BLaER1 (cell line): ENCODE measurements around the gene LAMC2.

Experiments
- H3K27ac ChIP-seq: shearing (Covaris generic); formaldehyde crosslinking; 2 replicates; pipeline ENCODE4 v1.8.1; 2022
- H3K27me3 ChIP-seq: shearing (Covaris generic); formaldehyde crosslinking; 2 replicates; pipeline ENCODE4 v1.8.1; 2022
- H3K36me3 ChIP-seq: shearing (Covaris generic); formaldehyde crosslinking; 2 replicates; pipeline ENCODE4 v1.8.1; 2022
- H3K4me1 ChIP-seq: shearing (Covaris generic); formaldehyde crosslinking; 2 replicates; pipeline ENCODE4 v1.8.1; 2022
- H3K4me2 ChIP-seq: shearing (Covaris generic); formaldehyde crosslinking; 2 replicates; pipeline ENCODE4 v1.8.1; 2022
- H3K4me3 ChIP-seq: shearing (Covaris generic); formaldehyde crosslinking; 2 replicates; pipeline ENCODE4 v1.8.1; 2022
- H3K9ac ChIP-seq: shearing (Covaris generic); formaldehyde crosslinking; 2 replicates; pipeline ENCODE4 v1.8.1; 2022
- H3K9me3 ChIP-seq: shearing (Covaris generic); formaldehyde crosslinking; 2 replicates; pipeline ENCODE4 v1.8.1; 2022
- H4K20me1 ChIP-seq: shearing (Covaris generic); formaldehyde crosslinking; 2 replicates; pipeline ENCODE4 v1.8.1; 2022
- Cebpa-rat ChIP-seq: shearing (Covaris generic); IDR thresholded peaks from 2 replicates; pipeline ENCODE4 v1.8.1; 2022

The LAMC2 gene

DNA sequence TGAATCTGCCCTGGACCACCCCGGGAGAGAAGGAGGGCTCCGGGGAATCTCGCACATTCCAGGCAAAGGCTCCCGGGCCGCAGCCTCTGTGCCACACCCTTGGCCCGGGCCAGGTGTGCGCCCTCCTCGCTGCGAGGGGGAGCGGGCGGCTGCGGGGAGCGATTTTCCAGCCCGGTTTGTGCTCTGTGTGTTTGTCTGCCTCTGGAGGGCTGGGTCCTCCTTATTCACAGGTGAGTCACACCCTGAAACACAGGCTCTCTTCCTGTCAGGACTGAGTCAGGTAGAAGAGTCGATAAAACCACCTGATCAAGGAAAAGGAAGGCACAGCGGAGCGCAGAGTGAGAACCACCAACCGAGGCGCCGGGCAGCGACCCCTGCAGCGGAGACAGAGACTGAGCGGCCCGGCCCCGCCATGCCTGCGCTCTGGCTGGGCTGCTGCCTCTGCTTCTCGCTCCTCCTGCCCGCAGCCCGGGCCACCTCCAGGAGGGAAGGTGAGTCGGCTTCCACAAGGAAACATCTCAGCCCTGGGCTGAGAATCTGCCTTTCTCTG, at the start of gene LAMC2:
Gene LAMC2 (plus strand): TSS at position 324 of the 550 bp plus-strand sequence. CDS start 89 bp downstream, at position 413.
- no peaks in the 10 kb centered on the region for H3K27me3 ChIP-seq
- no peak within 1 kb of the TSS for H3K27ac ChIP-seq
- H3K9ac ChIP-seq: no peak within 1 kb of the TSS
- H3K4me3 ChIP-seq: no peak within 1 kb of the TSS
- peaks cover 4% of the 10 kb centered on the region for H3K4me1 ChIP-seq
- H4K20me1 ChIP-seq: no peaks in the 10 kb centered on the region
- no peak for TF ChIP-seq Cebpa-rat
- H3K9me3 ChIP-seq: no peaks in the 10 kb centered on the region
- H3K36me3 ChIP-seq: no peaks in the 10 kb centered on the region
- no peak within 1 kb of the TSS for H3K4me2 ChIP-seq

DNA sequence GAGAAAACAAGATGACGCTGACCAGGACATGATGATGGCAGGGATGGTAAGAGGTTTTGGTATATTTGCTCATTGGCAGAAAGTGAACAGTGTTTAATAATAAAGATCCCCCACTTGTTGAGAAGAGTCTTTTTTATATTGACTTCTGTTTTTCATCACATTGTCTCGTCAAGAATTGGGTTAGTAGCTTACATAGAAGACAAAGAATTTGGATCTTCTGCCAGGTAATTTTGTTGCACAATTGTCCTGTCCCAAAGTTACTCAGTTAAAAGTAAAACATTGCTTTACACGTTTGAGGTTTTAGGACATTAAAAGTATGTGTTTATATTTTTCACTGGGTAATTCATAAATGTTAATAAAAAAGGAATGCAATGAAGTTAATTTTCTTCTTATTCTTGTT, 48.3 kb upstream of the LAMC2 start:
- Histone ChIP-seq H3K4me1 (no peaks in the 10 kb centered on the region), H3K27ac (no peak overlapping the region), H3K9me3 (no peaks in the 10 kb centered on the region), H3K4me2 (no peak overlapping the region), H3K27me3 (no peaks in the 10 kb centered on the region), H3K9ac (no peak overlapping the region), H3K4me3 (no peak overlapping the region), H3K36me3 (peaks cover 94% of the 10 kb centered on the region), H4K20me1 (no peaks in the 10 kb centered on the region)
- no peak for TF ChIP-seq Cebpa-rat

DNA sequence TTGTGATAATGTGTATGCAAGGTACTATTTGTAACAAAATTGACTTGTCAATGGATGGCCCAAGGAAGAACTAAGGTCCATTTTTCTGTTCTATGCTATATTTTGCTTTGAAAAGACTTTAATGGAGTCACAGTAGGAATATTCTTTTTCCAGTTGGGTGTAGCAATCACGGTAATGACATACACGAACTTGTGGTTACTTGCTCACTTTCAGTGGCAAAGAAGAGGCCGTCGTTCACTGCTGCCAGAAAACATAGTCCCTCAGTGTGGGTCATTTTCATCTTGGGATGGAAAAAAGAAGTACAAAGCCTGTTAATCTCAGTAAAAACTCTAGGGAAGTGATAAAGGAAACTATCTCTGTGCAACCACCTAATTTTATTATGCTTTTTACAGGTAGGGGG, 47.8 kb upstream of the LAMC2 start:
- no peak for TF ChIP-seq Cebpa-rat
- Histone ChIP-seq H3K9me3 (no peaks in the 10 kb centered on the region), H3K9ac (no peak overlapping the region), H3K4me2 (no peak overlapping the region), H3K4me3 (no peak overlapping the region), H3K27me3 (no peaks in the 10 kb centered on the region), H3K27ac (no peak overlapping the region), H4K20me1 (no peaks in the 10 kb centered on the region), H3K36me3 (peaks cover 94% of the 10 kb centered on the region), H3K4me1 (no peaks in the 10 kb centered on the region)

DNA sequence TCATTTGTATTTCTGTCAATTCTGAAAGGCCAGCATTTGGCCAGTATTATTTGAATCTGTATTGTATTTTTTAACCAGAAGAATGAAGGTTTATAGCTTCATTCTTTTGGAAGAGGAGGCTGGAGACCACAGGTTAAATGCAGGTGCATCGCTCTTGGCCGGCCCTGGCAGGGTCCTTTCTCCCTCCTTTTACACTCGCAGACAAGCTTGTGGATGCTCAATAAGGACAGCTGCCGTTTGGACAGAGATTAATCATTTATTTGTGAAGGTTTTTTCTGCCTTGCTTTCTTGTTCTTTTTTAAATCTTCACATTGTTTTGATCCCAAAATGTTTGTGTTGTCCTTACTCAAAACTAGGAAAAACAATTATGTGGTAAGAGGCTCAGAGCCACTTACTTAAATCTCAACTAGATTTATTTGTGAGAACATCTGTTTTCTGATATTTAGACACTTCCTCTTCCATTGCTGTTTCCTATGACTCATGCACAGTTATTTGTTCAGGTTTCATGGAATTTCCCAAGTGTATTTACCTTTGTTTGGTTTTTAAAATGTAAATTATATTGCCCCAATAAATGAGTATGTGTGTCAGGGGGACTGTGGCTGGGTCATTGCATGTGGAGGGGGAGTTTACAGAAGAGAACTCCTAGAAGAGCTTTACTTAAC, 46.7 kb upstream of the LAMC2 start:
- TF ChIP-seq Cebpa-rat: no peak
- no peak overlapping the region for H3K4me3 ChIP-seq
- no peak overlapping the region for H3K4me2 ChIP-seq
- H3K27me3 ChIP-seq: no peaks in the 10 kb centered on the region
- no peaks in the 10 kb centered on the region for H3K9me3 ChIP-seq
- peaks cover 92% of the 10 kb centered on the region for H3K36me3 ChIP-seq
- no peak overlapping the region for H3K9ac ChIP-seq
- H3K4me1 ChIP-seq: no peaks in the 10 kb centered on the region
- no peaks in the 10 kb centered on the region for H4K20me1 ChIP-seq
- no peak overlapping the region for H3K27ac ChIP-seq

DNA sequence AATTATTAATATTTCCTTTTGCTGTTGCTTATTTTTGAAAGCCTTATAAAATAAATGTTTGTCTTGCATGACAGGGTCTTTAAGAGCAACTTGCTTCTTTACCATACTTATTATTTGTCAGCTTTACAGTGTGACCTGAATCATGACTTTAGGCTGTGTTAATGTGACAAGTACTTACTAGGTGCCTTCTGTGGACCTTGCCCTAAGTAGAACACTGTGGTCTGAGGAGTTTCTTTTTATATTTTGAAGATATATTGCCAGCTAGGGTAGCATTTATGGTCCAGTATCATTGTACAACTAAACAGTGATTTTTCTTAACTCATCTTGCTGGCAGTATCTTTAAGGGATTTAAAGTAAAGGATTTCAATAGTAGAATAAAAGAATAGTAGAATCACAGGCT, 45.4 kb upstream of the LAMC2 start:
- Histone ChIP-seq H3K9me3 (no peaks in the 10 kb centered on the region), H3K4me3 (no peak overlapping the region), H4K20me1 (no peaks in the 10 kb centered on the region), H3K27me3 (no peaks in the 10 kb centered on the region), H3K27ac (no peak overlapping the region), H3K4me2 (no peak overlapping the region), H3K36me3 (peaks cover 86% of the 10 kb centered on the region), H3K4me1 (no peaks in the 10 kb centered on the region), H3K9ac (no peak overlapping the region)
- TF ChIP-seq Cebpa-rat: no peak

DNA sequence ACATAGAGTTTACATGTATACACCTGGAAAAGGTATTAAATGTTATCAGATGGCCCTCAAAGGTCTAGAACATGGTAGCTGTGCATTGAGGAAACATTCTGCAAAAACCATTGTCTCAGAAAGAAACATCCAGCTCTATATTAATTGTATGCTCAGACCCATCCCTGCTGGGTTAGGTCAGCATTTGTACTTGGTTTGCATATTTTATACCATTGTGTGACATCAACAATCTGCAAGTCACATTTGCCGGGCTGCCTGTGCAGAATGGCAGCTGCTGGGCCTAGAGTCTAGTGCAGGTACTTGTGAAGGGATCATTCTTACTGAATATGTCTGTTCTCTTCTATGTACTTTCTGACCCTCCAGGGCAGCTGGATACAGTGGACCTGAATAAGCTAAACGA, 43.9 kb upstream of the LAMC2 start:
- Histone ChIP-seq H3K27ac (no peak overlapping the region), H4K20me1 (no peaks in the 10 kb centered on the region), H3K4me3 (no peak overlapping the region), H3K9me3 (no peaks in the 10 kb centered on the region), H3K9ac (no peak overlapping the region), H3K4me2 (no peak overlapping the region), H3K4me1 (no peaks in the 10 kb centered on the region), H3K27me3 (no peaks in the 10 kb centered on the region), H3K36me3 (peaks cover 72% of the 10 kb centered on the region)
- TF ChIP-seq Cebpa-rat: no peak

DNA sequence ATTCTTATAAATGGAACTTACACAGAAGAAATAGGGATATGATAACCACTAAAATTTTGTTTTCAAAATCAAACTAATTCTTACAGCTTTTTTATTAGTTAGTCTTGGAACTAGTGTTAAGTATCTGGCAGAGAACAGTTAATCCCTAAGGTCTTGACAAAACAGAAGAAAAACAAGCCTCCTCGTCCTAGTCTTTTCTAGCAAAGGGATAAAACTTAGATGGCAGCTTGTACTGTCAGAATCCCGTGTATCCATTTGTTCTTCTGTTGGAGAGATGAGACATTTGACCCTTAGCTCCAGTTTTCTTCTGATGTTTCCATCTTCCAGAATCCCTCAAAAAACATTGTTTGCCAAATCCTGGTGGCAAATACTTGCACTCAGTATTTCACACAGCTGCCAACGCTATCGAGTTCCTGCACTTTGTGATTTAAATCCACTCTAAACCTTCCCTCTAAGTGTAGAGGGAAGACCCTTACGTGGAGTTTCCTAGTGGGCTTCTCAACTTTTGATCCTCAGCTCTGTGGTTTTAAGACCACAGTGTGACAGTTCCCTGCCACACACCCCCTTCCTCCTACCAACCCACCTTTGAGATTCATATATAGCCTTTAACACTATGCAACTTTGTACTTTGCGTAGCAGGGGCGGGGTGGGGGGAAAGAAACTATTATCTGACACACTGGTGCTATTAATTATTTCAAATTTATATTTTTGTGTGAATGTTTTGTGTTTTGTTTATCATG, 42.3 kb upstream of the LAMC2 start:
- Histone ChIP-seq H3K4me2 (no peak overlapping the region), H3K4me1 (no peaks in the 10 kb centered on the region), H3K9me3 (no peaks in the 10 kb centered on the region), H3K36me3 (peaks cover 58% of the 10 kb centered on the region), H3K4me3 (no peak overlapping the region), H3K27ac (no peak overlapping the region), H4K20me1 (no peaks in the 10 kb centered on the region), H3K9ac (no peak overlapping the region), H3K27me3 (no peaks in the 10 kb centered on the region)
- no peak for TF ChIP-seq Cebpa-rat

DNA sequence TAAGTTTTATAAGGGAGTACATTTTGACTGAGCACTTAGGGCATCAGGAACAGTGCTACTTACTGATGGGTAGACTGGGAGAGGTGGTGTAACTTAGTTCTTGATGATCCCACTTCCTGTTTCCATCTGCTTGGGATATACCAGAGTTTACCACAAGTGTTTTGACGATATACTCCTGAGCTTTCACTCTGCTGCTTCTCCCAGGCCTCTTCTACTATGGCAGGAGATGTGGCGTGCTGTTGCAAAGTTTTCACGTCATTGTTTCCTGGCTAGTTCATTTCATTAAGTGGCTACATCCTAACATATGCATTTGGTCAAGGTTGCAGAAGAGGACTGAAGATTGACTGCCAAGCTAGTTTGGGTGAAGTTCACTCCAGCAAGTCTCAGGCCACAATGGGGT, 41.3 kb upstream of the LAMC2 start:
- Histone ChIP-seq H3K4me1 (no peaks in the 10 kb centered on the region), H3K9me3 (no peaks in the 10 kb centered on the region), H3K27me3 (no peaks in the 10 kb centered on the region), H3K27ac (no peak overlapping the region), H3K4me3 (no peak overlapping the region), H4K20me1 (no peaks in the 10 kb centered on the region), H3K36me3 (peaks cover 51% of the 10 kb centered on the region), H3K9ac (no peak overlapping the region), H3K4me2 (no peak overlapping the region)
- TF ChIP-seq Cebpa-rat: no peak

DNA sequence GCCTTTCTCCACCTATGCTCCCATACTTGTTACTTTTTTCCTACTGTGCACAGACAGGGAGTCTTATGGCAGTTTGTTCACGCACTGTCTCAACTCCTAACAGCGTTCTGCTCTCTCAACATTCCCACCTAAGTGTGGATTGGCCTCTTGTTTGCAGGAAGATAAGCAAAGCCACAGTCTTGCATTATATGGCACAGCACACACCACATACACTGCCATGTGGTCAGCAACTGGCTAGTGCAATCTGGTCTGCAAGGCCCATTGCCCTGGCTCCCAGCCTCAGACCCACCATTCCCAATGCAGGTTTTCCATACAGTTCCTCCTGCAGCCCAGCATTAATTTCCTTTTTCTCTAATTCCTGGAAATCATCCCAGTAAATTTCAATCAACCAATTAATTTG, 38.3 kb upstream of the LAMC2 start:
- H3K36me3 ChIP-seq: peaks cover 21% of the 10 kb centered on the region
- TF ChIP-seq Cebpa-rat: no peak
- H3K9me3 ChIP-seq: no peaks in the 10 kb centered on the region
- H3K27ac ChIP-seq: no peak overlapping the region
- H3K27me3 ChIP-seq: no peaks in the 10 kb centered on the region
- no peak overlapping the region for H3K4me3 ChIP-seq
- no peaks in the 10 kb centered on the region for H4K20me1 ChIP-seq
- H3K4me1 ChIP-seq: no peaks in the 10 kb centered on the region
- no peak overlapping the region for H3K4me2 ChIP-seq
- no peak overlapping the region for H3K9ac ChIP-seq

DNA sequence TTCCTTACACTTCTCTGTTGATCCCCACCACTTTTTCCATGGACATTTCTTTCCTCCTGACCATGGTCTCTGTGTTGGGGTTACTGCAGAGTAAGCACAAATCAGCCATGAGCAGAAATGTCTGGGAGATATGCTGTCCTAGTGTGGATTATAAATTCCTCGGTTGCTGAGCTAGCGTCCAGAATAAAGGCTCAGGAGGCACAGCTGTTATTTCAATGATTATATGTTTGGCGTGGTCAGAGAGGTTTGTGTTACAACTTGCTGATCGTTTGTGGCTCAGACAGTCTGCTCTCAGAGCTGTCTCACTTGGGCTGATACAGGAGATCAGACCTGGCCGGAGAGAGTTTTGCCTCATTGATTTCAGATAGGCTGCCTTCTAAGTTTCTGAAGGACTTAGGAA, 37.5 kb upstream of the LAMC2 start:
- no peaks in the 10 kb centered on the region for H4K20me1 ChIP-seq
- no peak overlapping the region for H3K9ac ChIP-seq
- no peak overlapping the region for H3K27ac ChIP-seq
- peaks cover 13% of the 10 kb centered on the region for H3K36me3 ChIP-seq
- H3K4me1 ChIP-seq: no peaks in the 10 kb centered on the region
- H3K9me3 ChIP-seq: no peaks in the 10 kb centered on the region
- TF ChIP-seq Cebpa-rat: no peak
- H3K4me3 ChIP-seq: no peak overlapping the region
- no peak overlapping the region for H3K4me2 ChIP-seq
- no peaks in the 10 kb centered on the region for H3K27me3 ChIP-seq
